ENCODE data around the gene PPARD.
A peak's percentile ranks its signal among the peaks of the same experiment; 100 is the strongest.

Gene PPARD

GRCh38 chr6:35342258-35343091, at the start of gene PPARD:
PPARD (plus strand) TSS chr6:35342558; CDS start chr6:35411088, 68,530 bp downstream.
- Mint-ChIP-seq H3K4me1 (peaks cover 38% of the 10 kb centered on the region), H3K36me3 (ENCODE audit: low read depth) (peaks cover 17% of the 10 kb centered on the region), H3K27me3 (ENCODE audit: low read depth, poor library complexity) (peaks cover 6% of the 10 kb centered on the region), H3K27ac (peak within 1 kb of the TSS; percentile 93), H3K4me3 (peak within 1 kb of the TSS; percentile 97), H3K9me3 (peaks cover 14% of the 10 kb centered on the region)
- peak; percentile 94 for TF ChIP-seq CTCF (IDR thresholded peaks at IDR 0.05)
- peak; percentile 99 for DNase-seq

- Mint-ChIP-seq H3K36me3 (ENCODE audit: low read depth) (peaks cover 12% of the 10 kb centered on the region), H3K4me1 (peaks cover 6% of the 10 kb centered on the region), H3K27ac (no peak overlapping the region), H3K27me3 (ENCODE audit: low read depth, poor library complexity) (no peaks in the 10 kb centered on the region), H3K9me3 (no peaks in the 10 kb centered on the region), H3K4me3 (no peak overlapping the region)
- TF ChIP-seq CTCF (IDR thresholded peaks at IDR 0.05), result no peak
- DNase-seq, result no peak
These were observed 48.7 kb upstream of the PPARD start for GRCh38 chr6:35293681-35294080.

- no peak overlapping the region for H3K27ac Mint-ChIP-seq
- peaks cover 13% of the 10 kb centered on the region for H3K4me1 Mint-ChIP-seq
- H3K27me3 Mint-ChIP-seq (ENCODE audit: low read depth, poor library complexity), result peaks cover 2% of the 10 kb centered on the region
- TF ChIP-seq CTCF (IDR thresholded peaks at IDR 0.05), result peak; percentile 69
- no peaks in the 10 kb centered on the region for H3K9me3 Mint-ChIP-seq
- DNase-seq, result peak; percentile 50
- no peak overlapping the region for H3K4me3 Mint-ChIP-seq
- peaks cover 6% of the 10 kb centered on the region for H3K36me3 Mint-ChIP-seq (ENCODE audit: low read depth)
These were observed 47.9 kb upstream of the PPARD start for GRCh38 chr6:35294308-35294945.

- no peaks in the 10 kb centered on the region for H3K9me3 Mint-ChIP-seq
- peaks cover 17% of the 10 kb centered on the region for H3K4me1 Mint-ChIP-seq
- DNase-seq, result no peak
- H3K4me3 Mint-ChIP-seq, result no peak overlapping the region
- H3K36me3 Mint-ChIP-seq (ENCODE audit: low read depth), result peaks cover 6% of the 10 kb centered on the region
- no peak for TF ChIP-seq CTCF (IDR thresholded peaks at IDR 0.05)
- H3K27me3 Mint-ChIP-seq (ENCODE audit: low read depth, poor library complexity), result peaks cover 5% of the 10 kb centered on the region
- H3K27ac Mint-ChIP-seq, result no peak overlapping the region
These were observed 47.3 kb upstream of the PPARD start for GRCh38 chr6:35295036-35295435.

GRCh38 chr6:35295521-35296315, 46.6 kb upstream of the PPARD start:
- H3K4me1 Mint-ChIP-seq, result peaks cover 17% of the 10 kb centered on the region
- peaks cover 5% of the 10 kb centered on the region for H3K27me3 Mint-ChIP-seq (ENCODE audit: low read depth, poor library complexity)
- H3K27ac Mint-ChIP-seq, result no peak overlapping the region
- H3K9me3 Mint-ChIP-seq, result no peaks in the 10 kb centered on the region
- DNase-seq, result no peak
- H3K36me3 Mint-ChIP-seq (ENCODE audit: low read depth), result peaks cover 6% of the 10 kb centered on the region
- no peak for TF ChIP-seq CTCF (IDR thresholded peaks at IDR 0.05)
- no peak overlapping the region for H3K4me3 Mint-ChIP-seq
